IMR-90 (cell line): ENCODE results near the gene CDCA4. TPM values are rescaled to one million over a fixed set of nuclear protein-coding genes. Genes with fewer than 3 reads are reported as not detected.

Experiments used
- ATAC-seq: fragments of 200-7000 bp; cut with Tn5 transposase; 2 replicates; pipeline ENCODE4 v1.9.1; 2020; ENCODE audit warnings: low read depth, mild to moderate bottlenecking, moderate library complexity
- BruUV-seq: library from RNA; stranded (reverse); fragments of 400-500 nt; replicated peaks from 2 replicates; lab custom pipeline; 2021; lab: Mats Ljungman, UMichigan
- CTCF ChIA-PET: fragments of 300-600 bp; formaldehyde crosslinking; extraction: SDS; loops from one replicate; lab custom pipeline; 2021; ENCODE audit warnings: antibody characterized with exemption; lab: Yijun Ruan, JAX
- POLR2A ChIA-PET: fragments of 300-600 bp; sonication (Branson Sonifier 250); formaldehyde crosslinking; loops from one replicate; lab custom pipeline; 2022; ENCODE audit warnings: antibody characterized with exemption; ENCODE audit not compliant: unreplicated experiment; lab: Charles Lee
- DNase-seq: peaks from one replicate; pipeline ENCODE4 v3.0.0; 2013
- H2AFZ ChIP-seq: replicated peaks from 2 replicates; pipeline ENCODE3; 2013; ENCODE audit warnings: low read length, mild to moderate bottlenecking; ENCODE audit not compliant: poor library complexity
- H2AK5ac ChIP-seq: 2 replicates; pipeline ENCODE4 v1.6.1; 2013; ENCODE audit warnings: low read depth, low read length, inconsistent platforms
- H2AK9ac ChIP-seq: replicated peaks from 2 replicates; pipeline ENCODE3; 2013; ENCODE audit warnings: mild to moderate bottlenecking, low read depth, low read length, moderate library complexity; ENCODE audit not compliant: poor library complexity
- H2BK120ac ChIP-seq: 2 replicates; pipeline ENCODE4 v1.6.1; 2013; ENCODE audit warnings: low read depth, low read length, inconsistent platforms
- H2BK15ac ChIP-seq: 3 replicates; pipeline ENCODE4 v1.6.1; 2013; ENCODE audit warnings: low read depth, low read length, inconsistent platforms
- H2BK20ac ChIP-seq: 2 replicates; pipeline ENCODE4 v1.6.1; 2013; ENCODE audit warnings: low read depth, mild to moderate bottlenecking, inconsistent platforms, low read length, moderate library complexity
- H2BK5ac ChIP-seq: 2 replicates; pipeline ENCODE4 v1.6.1; 2013; ENCODE audit warnings: mild to moderate bottlenecking, low read depth, low read length, inconsistent platforms; ENCODE audit not compliant: poor library complexity, severe bottlenecking
- H3K14ac ChIP-seq: replicated peaks from 2 replicates; pipeline ENCODE4 v1.6.1; 2013; ENCODE audit warnings: low read depth, low read length, inconsistent platforms
- H3K18ac ChIP-seq: 2 replicates; pipeline ENCODE4 v1.6.1; 2013; ENCODE audit warnings: low read depth, low read length, control low read depth
- H3K23ac ChIP-seq: 2 replicates; pipeline ENCODE4 v1.6.1; 2013; ENCODE audit warnings: low read depth, low read length, inconsistent platforms
- H3K27ac ChIP-seq: 2 replicates; pipeline ENCODE4 v1.5.1; 2013; ENCODE audit warnings: mild to moderate bottlenecking, control low read depth, low read length; ENCODE audit not compliant: insufficient read depth
- H3K27me3 ChIP-seq: 2 replicates; pipeline ENCODE4 v1.6.1; 2013; ENCODE audit warnings: low read length; ENCODE audit not compliant: control insufficient read depth, insufficient read depth
- H3K36me3 ChIP-seq: 2 replicates; pipeline ENCODE4 v1.6.1; 2013; ENCODE audit warnings: low read length, mixed read lengths; ENCODE audit not compliant: control insufficient read depth, insufficient read depth
- H3K4ac ChIP-seq: 2 replicates; pipeline ENCODE4 v1.6.1; 2013; ENCODE audit warnings: low read depth, low read length, inconsistent platforms
- H3K4me1 ChIP-seq: 2 replicates; pipeline ENCODE4 v1.6.1; 2013; ENCODE audit warnings: low read length, mixed read lengths; ENCODE audit not compliant: control insufficient read depth, insufficient read depth
- H3K4me2 ChIP-seq: 2 replicates; pipeline ENCODE4 v1.6.1; 2013; ENCODE audit warnings: low read depth, mild to moderate bottlenecking, control low read depth, low read length, moderate library complexity
- H3K4me3 ChIP-seq: 2 replicates; pipeline ENCODE4 v1.5.1; 2013; ENCODE audit warnings: low read depth, mild to moderate bottlenecking, control low read depth, low read length, moderate library complexity; ENCODE audit not compliant: insufficient read depth
- H3K56ac ChIP-seq: 2 replicates; pipeline ENCODE4 v1.6.1; 2013; ENCODE audit warnings: low read length, inconsistent platforms; ENCODE audit not compliant: insufficient read depth; ENCODE audit errors: extremely low read depth
- H3K79me1 ChIP-seq, 2 experiments: 2 replicates each; pipeline ENCODE4 v1.6.1; 2013; ENCODE audit warnings: low read length in 2 of 2, inconsistent platforms in 1 of 2, low read depth in 1 of 2
- H3K9ac ChIP-seq: 2 replicates; pipeline ENCODE4 v1.6.1; 2013; ENCODE audit warnings: low read depth, low read length, control low read depth
- H3K9me1 ChIP-seq: 2 replicates; pipeline ENCODE4 v1.6.1; 2013; ENCODE audit warnings: low read length, inconsistent platforms; ENCODE audit not compliant: insufficient read depth
- H3K9me3 ChIP-seq: 2 replicates; pipeline ENCODE4 v1.6.1; 2013; ENCODE audit warnings: low read length; ENCODE audit not compliant: control insufficient read depth, insufficient read depth
- H4K20me1 ChIP-seq: 2 replicates; pipeline ENCODE4 v1.6.1; 2013; ENCODE audit warnings: low read length, inconsistent platforms; ENCODE audit not compliant: insufficient read depth
- H4K5ac ChIP-seq: 2 replicates; pipeline ENCODE4 v1.6.1; 2013; ENCODE audit warnings: mild to moderate bottlenecking, low read depth, low read length, control low read depth
- H4K8ac ChIP-seq, 2 experiments: 2 replicates each; pipeline ENCODE4 v1.6.1; 2013; ENCODE audit warnings: low read depth in 2 of 2, low read length in 2 of 2, control low read depth in 1 of 2, inconsistent platforms in 1 of 2
- H4K91ac ChIP-seq: 2 replicates; pipeline ENCODE4 v1.6.1; 2013; ENCODE audit warnings: low read depth, low read length, inconsistent platforms; ENCODE audit not compliant: insufficient read depth
- BHLHE40 ChIP-seq: fragments of 150-350 bp; IDR thresholded peaks from 2 replicates; pipeline ENCODE4 v1.6.1; 2016; ENCODE audit warnings: mild to moderate bottlenecking, low read depth, low read length
- CEBPB ChIP-seq: IDR thresholded peaks from 2 replicates; pipeline ENCODE4 v1.6.1; 2012; ENCODE audit warnings: low read depth, low read length, improper control_type of control experiment
- CHD1 ChIP-seq: IDR thresholded peaks from 2 replicates; pipeline ENCODE4 v1.6.1; 2012; ENCODE audit warnings: low read depth, low read length, improper control_type of control experiment
- FOS ChIP-seq: fragments of 150-350 bp; IDR thresholded peaks from 2 replicates; pipeline ENCODE4 v1.6.1; 2016; ENCODE audit warnings: low read depth, low read length
- MAFK ChIP-seq: IDR thresholded peaks from 2 replicates; pipeline ENCODE4 v1.6.1; 2012; ENCODE audit warnings: low read depth, low read length, improper control_type of control experiment
- MXI1 ChIP-seq: IDR thresholded peaks from 2 replicates; pipeline ENCODE4 v1.6.1; 2012; ENCODE audit warnings: low read depth, mild to moderate bottlenecking, low read length, moderate library complexity, borderline replicate concordance
- NFE2L2 ChIP-seq: fragments of 150-350 bp; IDR thresholded peaks from 2 replicates; pipeline ENCODE4 v1.6.1; 2016; ENCODE audit warnings: low read depth, mild to moderate bottlenecking, low read length
- RCOR1 ChIP-seq: IDR thresholded peaks from 2 replicates; pipeline ENCODE4 v1.6.1; 2012; ENCODE audit warnings: mild to moderate bottlenecking, low read length, improper control_type of control experiment; ENCODE audit not compliant: insufficient replicate concordance
- SMC3 ChIP-seq: fragments of 150-350 bp; IDR thresholded peaks from 2 replicates; pipeline ENCODE4 v1.6.1; 2016; ENCODE audit warnings: low read depth, mild to moderate bottlenecking, antibody characterized with exemption, low read length, moderate library complexity
- WGBS, 2 experiments: methylation state at CpG; one replicate each; pipeline versions ENCODE4 v1.1.5 to v1.1.7; 2013; ENCODE audit warnings: missing lambda C conversion rate in 2 of 2; ENCODE audit not compliant: insufficient read length in 1 of 2; ENCODE audit errors: extremely low coverage in 2 of 2; 5-methylcytosine and 5-hydroxymethylcytosine counted together
- dilution Hi-C: fragments of 300-500 bp; cut with HindIII; formaldehyde crosslinking; loops from one replicate; pipeline ENCODE4 v1.14.3; 2018; ENCODE audit warnings: low sequenced_read_pairs; ENCODE audit not compliant: unreplicated experiment
- in situ Hi-C: fragments of 300-500 bp; cut with MboI; formaldehyde crosslinking; loops from 3 replicates; pipeline ENCODE4 v1.14.3; 2019; ENCODE audit warnings: low sequenced_read_pairs, inconsistent platforms, mixed read lengths
- intact Hi-C: fragments of 100-400 bp; cut with micrococcal nuclease; formaldehyde crosslinking; loops from 2 replicates; pipeline ENCODE4 v1.10.0; 2022
- polyA plus RNA-seq, 3 experiments: library from polyadenylated mRNA; depleted of rRNA; stranded (reverse); fragments of >200 nt; gene quantifications; 2 replicates each; pipeline ENCODE4 v1.2.3, GENCODE V29; 2012; ENCODE audit warnings: low replicate concordance in 1 of 3
- total RNA-seq: library from RNA; depleted of rRNA; stranded (reverse); fragments of >200 nt; gene quantifications from 2 replicates; pipeline ENCODE4 v1.2.3, GENCODE V29; 2012
- TF ChIP-seq, protein P1 (sequence below): fragments of 150-350 bp; IDR thresholded peaks from 2 replicates; pipeline ENCODE4 v1.6.1; 2016; ENCODE audit warnings: low read depth, mild to moderate bottlenecking, low read length, moderate library complexity, borderline replicate concordance
- TF ChIP-seq, protein P2 (sequence below): fragments of 150-350 bp; IDR thresholded peaks from 2 replicates; pipeline ENCODE4 v1.6.1; 2017; ENCODE audit warnings: mild to moderate bottlenecking, antibody characterized with exemption, low read length, low read depth

CDCA4 gene
- total and polyA plus RNA-seq, 2 of the 4 experiments (the other 2 are of a cell fraction) = 17.7 to 18.6 TPM

DNA sequence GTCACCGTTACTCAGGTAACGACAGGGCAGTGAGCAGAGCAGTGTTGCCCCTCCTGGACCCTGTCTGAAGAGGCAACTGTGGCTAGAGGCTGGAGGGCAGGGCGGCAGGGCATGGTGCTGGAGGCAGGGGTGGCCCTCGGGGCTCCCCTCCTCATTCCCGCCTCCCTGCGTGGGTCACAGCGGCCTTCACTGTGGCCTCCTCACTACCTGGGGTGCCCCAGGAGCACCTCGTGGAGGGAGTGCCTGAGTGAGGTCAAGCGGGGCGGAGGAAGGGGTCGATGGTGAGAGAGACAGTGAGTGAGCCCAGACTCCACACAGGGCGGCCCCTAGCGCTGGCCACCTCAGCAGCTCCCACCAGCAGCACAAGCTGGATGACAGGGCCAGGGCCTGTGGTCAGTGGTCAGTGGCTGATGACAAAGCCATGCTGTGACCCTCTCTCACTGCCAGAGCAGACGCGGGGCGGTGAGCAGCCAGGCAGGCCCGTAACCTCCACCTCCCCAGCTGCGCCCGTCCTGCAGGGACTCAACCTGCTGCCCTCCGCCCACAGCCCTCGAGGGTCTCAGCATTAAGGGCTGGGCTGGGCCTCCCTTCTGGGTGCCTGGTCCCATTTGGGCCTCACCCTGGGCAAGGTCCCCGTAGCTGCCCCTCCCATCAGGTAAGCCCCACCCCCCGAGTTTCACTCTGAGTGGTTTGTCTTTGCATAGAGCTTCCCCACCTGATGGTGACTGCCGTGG is 26.6 kb upstream of the CDCA4 start:
- in situ Hi-C loops = loop anchor here (5.0 kb wide), 1 partner anchor 75 kb away; no protein-coding TSS in a partner anchor
- H3K4me2 ChIP-seq = no peak overlapping the region
- H3K18ac ChIP-seq = no peak overlapping the region
- peaks cover 3% of the 10 kb centered on the region; the same call in 1 of the 2 replicates for H3K4me1 ChIP-seq
- intact Hi-C loops = no loop called here
- H3K14ac ChIP-seq = no peak overlapping the region
- no peak overlapping the region for H3K23ac ChIP-seq
- dilution Hi-C loops = no loop called here
- H2BK120ac ChIP-seq = no peak overlapping the region
- ATAC-seq (no peak), DNase-seq (no peak)
- no peaks in the 10 kb centered on the region for H3K9me1 ChIP-seq
- 66% methylated on average over 7 of the region's 24 CpGs; no CpG with 5 or more reads in 1 of the 2 experiments for WGBS, 2 experiments
- no peak overlapping the region for H2AK5ac ChIP-seq
- H3K79me1 ChIP-seq = no peaks in the 10 kb centered on the region
- BruUV-seq = no TSS peak
- H2BK15ac ChIP-seq = no peak overlapping the region
- H3K27me3 ChIP-seq = peaks cover 10% of the 10 kb centered on the region
- no peak overlapping the region for H2AK9ac ChIP-seq
- no peak overlapping the region for H3K27ac ChIP-seq
- TF ChIP-seq MXI1 (no peak), NFE2L2 (no peak), CHD1 (no peak), CEBPB (no peak), RCOR1 (no peak), FOS (no peak), SMC3 (no peak), MAFK (no peak), BHLHE40 (no peak)
- TF ChIP-seq, protein P1, sequence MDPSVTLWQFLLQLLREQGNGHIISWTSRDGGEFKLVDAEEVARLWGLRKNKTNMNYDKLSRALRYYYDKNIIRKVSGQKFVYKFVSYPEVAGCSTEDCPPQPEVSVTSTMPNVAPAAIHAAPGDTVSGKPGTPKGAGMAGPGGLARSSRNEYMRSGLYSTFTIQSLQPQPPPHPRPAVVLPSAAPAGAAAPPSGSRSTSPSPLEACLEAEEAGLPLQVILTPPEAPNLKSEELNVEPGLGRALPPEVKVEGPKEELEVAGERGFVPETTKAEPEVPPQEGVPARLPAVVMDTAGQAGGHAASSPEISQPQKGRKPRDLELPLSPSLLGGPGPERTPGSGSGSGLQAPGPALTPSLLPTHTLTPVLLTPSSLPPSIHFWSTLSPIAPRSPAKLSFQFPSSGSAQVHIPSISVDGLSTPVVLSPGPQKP = no peak
- TF ChIP-seq, protein P2, sequence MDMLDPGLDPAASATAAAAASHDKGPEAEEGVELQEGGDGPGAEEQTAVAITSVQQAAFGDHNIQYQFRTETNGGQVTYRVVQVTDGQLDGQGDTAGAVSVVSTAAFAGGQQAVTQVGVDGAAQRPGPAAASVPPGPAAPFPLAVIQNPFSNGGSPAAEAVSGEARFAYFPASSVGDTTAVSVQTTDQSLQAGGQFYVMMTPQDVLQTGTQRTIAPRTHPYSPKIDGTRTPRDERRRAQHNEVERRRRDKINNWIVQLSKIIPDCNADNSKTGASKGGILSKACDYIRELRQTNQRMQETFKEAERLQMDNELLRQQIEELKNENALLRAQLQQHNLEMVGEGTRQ = no peak
- no peak overlapping the region for H3K56ac ChIP-seq
- no peak overlapping the region for H4K91ac ChIP-seq
- H2AFZ ChIP-seq = peak overlapping the region; percentile 21
- H4K5ac ChIP-seq = no peak overlapping the region
- no peak overlapping the region for H2BK5ac ChIP-seq
- H2BK20ac ChIP-seq = no peak overlapping the region
- H3K4me3 ChIP-seq = no peak overlapping the region
- CTCF ChIA-PET = interaction anchor here (0.6 kb wide), 1 partner anchor 146 kb away, joined by 3 read pairs; no protein-coding TSS in a partner anchor
- no peaks in the 10 kb centered on the region; the same call in 1 of the 2 replicates for H3K9me3 ChIP-seq
- no peak overlapping the region for H3K4ac ChIP-seq
- POLR2A ChIA-PET = no interaction called here
- no peaks in the 10 kb centered on the region for H4K20me1 ChIP-seq
- no peak overlapping the region for H4K8ac ChIP-seq
- H3K9ac ChIP-seq = no peak overlapping the region
- H3K36me3 ChIP-seq = no peaks in the 10 kb centered on the region
